ENCODE results near the gene PPP6R2.
"Not testable (repeated sequence)": the region's sequence is repeated elsewhere in the genome, so short reads cannot be mapped to it uniquely, and the experiment has no call there.

The PPP6R2 gene

GRCh38 chr22:50320671-50321325 is 22.3 kb upstream of the PPP6R2 start:
- no peaks in the 10 kb centered on the region for H3K79me2 ChIP-seq (ENCODE audit: insufficient read depth, low read length)
- H3K9me3 ChIP-seq (ENCODE audit: insufficient read depth, low read depth, low read length): no peaks in the 10 kb centered on the region
- no peaks in the 10 kb centered on the region for H3K9me2 ChIP-seq (replicated peaks; ENCODE audit: low read depth, low read length)
- no peaks in the 10 kb centered on the region for H3F3A ChIP-seq (ENCODE audit: low read depth)
- no peak for TF ChIP-seq EZH2phosphoT487 (IDR thresholded peaks at IDR 0.05; ENCODE audit: borderline replicate concordance)
- no peak for TF ChIP-seq CTCF (conservative IDR thresholded peaks at IDR 0.05; ENCODE audit: low read length)
- no peaks in the 10 kb centered on the region for H3K36me3 ChIP-seq (ENCODE audit: insufficient read depth, low read length)
- no peak overlapping the region for H2AFZ ChIP-seq (ENCODE audit: low read length)
- H3K4me3 ChIP-seq (ENCODE audit: low read length, poor library complexity, severe bottlenecking): no peak overlapping the region
- peaks cover 5% of the 10 kb centered on the region for H3K4me1 ChIP-seq (ENCODE audit: insufficient read depth, low read length, poor library complexity, severe bottlenecking)
- H3K27me3 ChIP-seq (ENCODE audit: insufficient read depth, low read length, poor library complexity, severe bottlenecking): no peaks in the 10 kb centered on the region
- no peak overlapping the region for H3K4me2 ChIP-seq (ENCODE audit: low read depth, low read length, poor library complexity, severe bottlenecking)
- no peak overlapping the region for H3K9ac ChIP-seq (ENCODE audit: low read depth, low read length, poor library complexity, severe bottlenecking)
- no peaks in the 10 kb centered on the region for H4K20me1 ChIP-seq (ENCODE audit: insufficient read depth, low read length, poor library complexity, severe bottlenecking)

DNA sequence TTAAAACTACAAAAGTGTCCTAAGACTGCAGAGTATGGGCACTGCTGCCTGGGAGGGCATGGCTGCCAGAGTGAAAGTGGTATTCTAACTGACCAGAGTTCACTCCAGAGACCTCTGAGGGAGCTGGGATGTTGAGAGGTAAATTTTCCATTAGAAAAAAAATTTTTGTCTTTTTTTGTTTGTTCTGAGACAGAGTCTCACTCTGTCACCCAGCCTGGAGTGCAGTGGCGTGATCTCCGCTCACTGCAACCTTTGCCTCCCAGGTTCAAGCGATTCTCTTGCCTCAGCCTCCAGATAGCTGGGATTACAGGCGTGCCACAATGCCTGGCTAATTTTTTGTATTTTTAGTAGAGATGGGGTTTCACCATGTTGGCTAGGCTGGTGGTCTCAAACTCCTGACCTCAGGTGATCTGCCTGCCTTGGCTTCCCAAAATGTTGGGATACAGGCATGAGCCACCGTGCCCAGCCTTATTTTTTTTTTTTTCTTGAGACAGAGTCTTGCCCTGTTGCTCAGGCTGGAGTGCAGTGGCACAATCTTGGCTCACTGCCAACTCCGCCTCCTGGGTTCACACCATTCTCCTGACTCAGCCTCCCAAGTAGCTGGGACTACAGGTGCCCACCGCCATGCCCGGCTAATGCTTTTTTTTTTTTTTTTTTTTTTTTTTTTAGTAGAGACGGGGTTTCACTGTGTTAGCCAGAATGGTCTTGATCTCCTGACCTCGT is 20.6 kb upstream of the PPP6R2 start:
- not testable (repeated sequence) for H3K4me1 ChIP-seq (ENCODE audit: insufficient read depth, low read length, poor library complexity, severe bottlenecking); H3K79me2 ChIP-seq (ENCODE audit: insufficient read depth, low read length); H4K20me1 ChIP-seq (ENCODE audit: insufficient read depth, low read length, poor library complexity, severe bottlenecking); H3F3A ChIP-seq (ENCODE audit: low read depth); H3K9me3 ChIP-seq (ENCODE audit: insufficient read depth, low read depth, low read length); H3K36me3 ChIP-seq (ENCODE audit: insufficient read depth, low read length); H3K9ac ChIP-seq (ENCODE audit: low read depth, low read length, poor library complexity, severe bottlenecking); H3K4me3 ChIP-seq (ENCODE audit: low read length, poor library complexity, severe bottlenecking); H3K4me2 ChIP-seq (ENCODE audit: low read depth, low read length, poor library complexity, severe bottlenecking); H2AFZ ChIP-seq (ENCODE audit: low read length); H3K9me2 ChIP-seq (replicated peaks; ENCODE audit: low read depth, low read length); H3K27me3 ChIP-seq (ENCODE audit: insufficient read depth, low read length, poor library complexity, severe bottlenecking)

DNA sequence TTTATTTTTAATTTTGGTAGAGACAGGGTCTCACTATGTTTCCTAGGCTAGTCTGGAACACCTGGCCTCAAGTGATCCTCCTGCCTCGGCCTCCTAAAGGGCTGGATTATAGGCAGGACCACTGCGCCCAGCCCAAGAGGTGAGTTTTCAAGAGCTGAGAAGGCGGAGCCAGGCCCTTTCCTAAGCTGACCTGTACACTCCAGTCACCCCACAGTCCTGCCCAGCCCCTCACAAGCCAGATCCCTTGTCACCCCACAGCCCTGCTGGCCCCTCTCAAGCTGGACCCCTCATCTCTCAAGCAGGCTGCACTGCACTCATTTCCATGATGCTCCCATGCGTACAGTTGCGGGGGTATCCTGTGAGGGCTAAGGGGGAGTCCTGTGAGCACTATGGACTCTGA is 19.2 kb upstream of the PPP6R2 start:
- H3K4me3 ChIP-seq (ENCODE audit: low read length, poor library complexity, severe bottlenecking): no peak overlapping the region
- no peak for TF ChIP-seq CTCF (conservative IDR thresholded peaks at IDR 0.05; ENCODE audit: low read length)
- no peak for TF ChIP-seq EZH2phosphoT487 (IDR thresholded peaks at IDR 0.05; ENCODE audit: borderline replicate concordance)
- peaks cover 3% of the 10 kb centered on the region for H3K4me1 ChIP-seq (ENCODE audit: insufficient read depth, low read length, poor library complexity, severe bottlenecking)

More for the DNA sequence above, 19.2 kb upstream of the PPP6R2 start:
- H3K9me2 ChIP-seq (replicated peaks; ENCODE audit: low read depth, low read length): no peaks in the 10 kb centered on the region
- no peaks in the 10 kb centered on the region for H3K9me3 ChIP-seq (ENCODE audit: insufficient read depth, low read depth, low read length)
- H3K36me3 ChIP-seq (ENCODE audit: insufficient read depth, low read length): no peaks in the 10 kb centered on the region
- no peaks in the 10 kb centered on the region for H4K20me1 ChIP-seq (ENCODE audit: insufficient read depth, low read length, poor library complexity, severe bottlenecking)
- no peak overlapping the region for H3K4me2 ChIP-seq (ENCODE audit: low read depth, low read length, poor library complexity, severe bottlenecking)
- H3F3A ChIP-seq (ENCODE audit: low read depth): no peaks in the 10 kb centered on the region
- H2AFZ ChIP-seq (ENCODE audit: low read length): no peak overlapping the region
- H3K79me2 ChIP-seq (ENCODE audit: insufficient read depth, low read length): no peaks in the 10 kb centered on the region
- no peaks in the 10 kb centered on the region for H3K27me3 ChIP-seq (ENCODE audit: insufficient read depth, low read length, poor library complexity, severe bottlenecking)
- H3K9ac ChIP-seq (ENCODE audit: low read depth, low read length, poor library complexity, severe bottlenecking): no peak overlapping the region

Measured in Loucy (cell line).